Natural killer cell treated with Interleukin-12 subunit alpha and Interleukin-12 subunit beta and Interleukin-15 and Interleukin-18, amount 100 ng/mL, for 72 hours (primary cell): Measurements from ENCODE around the gene NRP2. TPM values are rescaled to one million over a fixed set of nuclear protein-coding genes. Genes with fewer than 3 reads are reported as not detected.

ENCODE experiments used
- ATAC-seq, 2 donors: fragments of 150-1000 bp; cut with Tn5 transposase in 1 of 2; sonication (Bioruptor Pico), chemical (Tn5 transposase) in 1 of 2; 2 replicates each; pipeline ENCODE4 v1.10.0; 2021
- DNase-seq: peaks from one replicate; pipeline ENCODE4 v3.0.0; 2022; ENCODE audit warnings: low spot score
- H3K27ac Mint-ChIP-seq, 2 donors: 1 replicate in 1 of 2; 2 replicates in 1 of 2; pipeline ENCODE4 v1.8.0; 2022; ENCODE audit warnings: mixed read lengths in 2 of 2, mild to moderate bottlenecking in 1 of 2, moderate library complexity in 1 of 2
- H3K27me3 Mint-ChIP-seq, 2 donors: 1 replicate in 1 of 2; 2 replicates in 1 of 2; pipeline ENCODE4 v1.8.0; 2022; ENCODE audit warnings: mixed read lengths in 2 of 2
- H3K36me3 Mint-ChIP-seq: one replicate; pipeline ENCODE4 v1.8.0; 2022; ENCODE audit warnings: mixed read lengths
- H3K4me1 Mint-ChIP-seq, 2 donors: 1 replicate in 1 of 2; 2 replicates in 1 of 2; pipeline ENCODE4 v1.8.0; 2022; ENCODE audit warnings: low read depth in 2 of 2, mixed read lengths in 2 of 2, mild to moderate bottlenecking in 1 of 2
- H3K4me3 Mint-ChIP-seq: one replicate; pipeline ENCODE4 v1.8.0; 2022; ENCODE audit warnings: mixed read lengths
- H3K9me3 Mint-ChIP-seq: 2 replicates; pipeline ENCODE4 v1.8.0; 2022; ENCODE audit warnings: mixed read lengths
- total RNA-seq, 2 donors: library from RNA; stranded (reverse); gene quantifications; one replicate each; pipeline ENCODE4 v1.2.3, GENCODE V29; 2022

NRP2 gene
- total RNA-seq, 2 donors from 2014 or later = 1.5 to 2.6 TPM

DNA sequence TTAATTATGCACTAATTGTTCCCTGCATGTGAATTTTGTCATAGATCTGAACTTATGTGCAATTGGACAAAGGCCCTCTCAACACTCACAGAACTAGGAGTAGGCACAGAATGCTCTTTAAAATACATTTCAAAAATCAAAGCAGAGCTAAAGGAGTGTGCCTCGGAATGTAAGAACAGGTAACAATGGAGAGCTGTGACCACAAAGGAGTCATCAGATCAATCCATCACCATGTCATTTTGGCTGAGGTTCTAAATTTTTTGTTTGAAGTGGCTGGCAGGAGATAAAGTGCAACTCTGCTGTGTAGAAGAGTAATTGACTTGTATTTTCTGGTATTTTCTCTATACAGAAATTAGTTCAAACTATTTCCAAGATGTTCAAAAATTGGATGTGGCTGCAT lies 155.4 kb downstream of the NRP2 start:
- no peak for ATAC-seq
- Mint-ChIP-seq H3K36me3 (no peaks in the 10 kb centered on the region), H3K27ac (no peak overlapping the region), H3K4me1 (no peaks in the 10 kb centered on the region), H3K9me3 (no peaks in the 10 kb centered on the region), H3K27me3 (peaks cover 11 to 25% of the 10 kb centered on the region in 2 donors), H3K4me3 (no peak overlapping the region)
- DNase-seq = no peak

DNA sequence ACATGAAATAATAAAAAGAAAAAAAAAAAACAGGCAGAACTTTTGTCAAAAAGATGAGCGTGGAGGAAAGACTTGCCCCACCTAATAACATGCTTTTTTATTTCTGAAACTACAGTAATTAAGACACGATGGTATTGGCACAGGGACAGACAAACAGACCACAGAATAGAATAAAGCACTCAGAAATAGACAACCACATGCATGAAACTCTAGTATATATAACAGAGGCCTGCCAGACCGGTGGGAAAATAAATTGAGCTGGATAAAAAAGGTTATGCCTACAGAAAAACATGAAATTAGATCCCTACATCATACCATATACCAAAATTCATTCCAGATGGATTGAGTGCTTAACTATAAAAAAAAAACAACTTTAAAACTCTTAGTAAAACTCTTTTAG lies 163.1 kb downstream of the NRP2 start:
- Mint-ChIP-seq H3K9me3 (no peaks in the 10 kb centered on the region), H3K27me3 (peaks cover 11 to 14% of the 10 kb centered on the region in 2 donors), H3K36me3 (no peaks in the 10 kb centered on the region), H3K27ac (no peak overlapping the region), H3K4me1 (no peaks in the 10 kb centered on the region), H3K4me3 (no peak overlapping the region)
- no peak for DNase-seq
- ATAC-seq = no peak
